Activated T-cell treated with anti-CD3 and anti-CD28 coated beads for 4 hours (primary cell): Measurements from ENCODE around the gene RAD1.

ENCODE experiments used
- DNase-seq: peaks from one replicate; pipeline ENCODE4 v3.0.0-alpha.2; 2020

The RAD1 gene

GRCh38 chr5:34914671-34915138 lies 599 bp downstream of the RAD1 start:
- DNase-seq: peak; percentile 11

GRCh38 chr5:34913072-34913471 lies 2.2 kb downstream of the RAD1 start:
- DNase-seq: no peak

GRCh38 chr5:34905564-34905963 lies 9.7 kb downstream of the RAD1 start:
- DNase-seq: no peak

GRCh38 chr5:34903260-34903659 lies 12.0 kb downstream of the RAD1 start:
- no peak for DNase-seq

- DNase-seq: no peak
These were observed 14.7 kb downstream of the RAD1 start for GRCh38 chr5:34900652-34901051.

GRCh38 chr5:34899066-34899465 lies 16.2 kb downstream of the RAD1 start:
- no peak for DNase-seq

- peak; percentile 52 for DNase-seq
These were observed 16.9 kb downstream of the RAD1 start for GRCh38 chr5:34898258-34898895.

- DNase-seq: no peak
These were observed 17.7 kb downstream of the RAD1 start for GRCh38 chr5:34897646-34898045.

- DNase-seq: no peak
These were observed 19.5 kb downstream of the RAD1 start for GRCh38 chr5:34895641-34896419.

GRCh38 chr5:34894716-34895115 lies 20.6 kb downstream of the RAD1 start:
- no peak for DNase-seq

- DNase-seq: no peak
These were observed 22.9 kb downstream of the RAD1 start for GRCh38 chr5:34892414-34892813.

- no peak for DNase-seq
These were observed 23.3 kb downstream of the RAD1 start for GRCh38 chr5:34891981-34892380.

- no peak for DNase-seq
These were observed 25.9 kb downstream of the RAD1 start for GRCh38 chr5:34889394-34889793.

GRCh38 chr5:34886392-34887119 lies 28.7 kb downstream of the RAD1 start:
- DNase-seq: no peak

GRCh38 chr5:34881246-34881645 lies 34.1 kb downstream of the RAD1 start:
- DNase-seq: no peak

GRCh38 chr5:34876275-34876674 lies 39.0 kb downstream of the RAD1 start:
- DNase-seq: no peak

GRCh38 chr5:34870382-34870781 lies 44.9 kb downstream of the RAD1 start:
- no peak for DNase-seq

- no peak for DNase-seq
These were observed 46.0 kb downstream of the RAD1 start for GRCh38 chr5:34869256-34869655.

- no peak for DNase-seq
These were observed 46.5 kb downstream of the RAD1 start for GRCh38 chr5:34868791-34869190.

- no peak for DNase-seq
These were observed 47.6 kb downstream of the RAD1 start for GRCh38 chr5:34867660-34868059.

GRCh38 chr5:34866989-34867471 lies 48.3 kb downstream of the RAD1 start:
- no peak for DNase-seq

- DNase-seq: no peak
These were observed 50.2 kb downstream of the RAD1 start for GRCh38 chr5:34865091-34865490.

GRCh38 chr5:34863946-34864345 lies 51.4 kb downstream of the RAD1 start:
- DNase-seq: no peak

GRCh38 chr5:34859253-34859652 lies 56.1 kb downstream of the RAD1 start:
- no peak for DNase-seq
